ENCODE results near the gene TMEM170A. TPM values are rescaled to one million over a fixed set of nuclear protein-coding genes. Genes with fewer than 3 reads are reported as not detected.

Gene TMEM170A
- total RNA-seq, 1 experiment from 2014 or later, result 14.2 TPM

DNA sequence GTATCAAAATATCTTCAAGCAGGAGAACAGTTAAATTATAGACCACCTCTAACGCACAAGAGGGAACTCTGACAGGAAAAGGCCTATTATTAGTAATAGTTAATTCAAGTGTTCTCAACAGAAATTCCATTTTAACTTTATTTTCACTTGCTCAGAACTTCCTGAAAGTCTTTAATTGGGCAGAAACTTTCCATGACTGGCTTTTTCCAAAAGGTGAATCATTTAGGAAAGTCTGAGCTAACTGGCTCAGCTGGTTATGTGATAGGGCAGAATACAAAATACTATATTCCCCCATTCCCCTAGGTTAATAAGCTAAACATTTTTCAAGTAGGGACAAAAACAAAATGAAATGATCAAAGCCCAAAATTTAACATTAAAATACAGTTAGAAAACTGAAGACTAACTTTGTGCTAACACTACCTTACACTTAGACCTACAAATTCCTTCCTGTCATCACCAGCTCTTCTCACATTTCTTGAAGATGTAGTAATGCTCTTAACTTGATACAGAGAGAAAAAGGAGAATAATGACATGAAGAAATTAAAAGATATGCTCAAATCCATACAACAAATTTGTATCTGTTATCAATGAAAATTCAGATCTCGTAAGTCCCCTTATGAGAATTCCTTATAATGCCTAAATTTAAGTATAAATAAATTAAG is 62.2 kb downstream of the TMEM170A start:
- peak; percentile 19 for DNase-seq (ENCODE audit: low read depth)

DNA sequence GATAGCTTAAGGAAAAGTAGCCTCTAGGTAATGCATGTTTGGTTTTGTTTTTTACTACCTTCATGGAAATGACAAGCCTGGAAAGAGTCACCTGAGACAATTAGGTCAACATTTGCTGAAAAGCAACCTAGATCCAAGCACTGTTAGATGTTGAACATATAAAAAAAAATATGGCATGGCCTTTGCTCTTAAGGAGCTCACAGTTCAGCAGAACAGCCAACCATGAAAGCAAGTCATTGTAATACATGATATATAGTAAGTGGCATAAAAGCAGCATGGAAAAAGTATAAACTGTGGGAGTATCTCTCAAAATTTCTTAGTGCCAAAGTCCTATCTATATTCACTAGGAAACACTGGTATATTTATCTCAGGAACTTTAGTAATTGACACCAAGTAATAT is 62.8 kb downstream of the TMEM170A start:
- DNase-seq (ENCODE audit: low read depth), result no peak

DNA sequence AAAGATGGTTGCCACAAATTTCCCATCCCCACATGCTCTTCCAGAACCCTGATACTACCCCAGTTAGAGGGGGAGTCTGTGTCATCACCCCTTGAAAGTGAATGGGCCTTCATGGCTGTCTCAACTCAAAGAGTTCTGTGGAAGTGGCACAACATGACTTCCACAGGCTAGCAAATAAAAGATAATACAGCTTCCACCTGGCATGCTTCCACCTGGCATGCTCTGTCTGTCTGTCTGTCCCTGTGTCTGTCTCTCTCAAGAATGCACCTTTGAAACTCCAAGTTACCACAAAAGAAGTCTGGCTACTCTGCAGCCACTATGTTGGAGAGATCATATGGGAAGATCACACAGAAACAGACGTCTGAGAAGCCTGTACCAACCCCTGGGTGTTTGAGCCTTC is 66.2 kb downstream of the TMEM170A start:
- no peak for DNase-seq (ENCODE audit: low read depth)

DNA sequence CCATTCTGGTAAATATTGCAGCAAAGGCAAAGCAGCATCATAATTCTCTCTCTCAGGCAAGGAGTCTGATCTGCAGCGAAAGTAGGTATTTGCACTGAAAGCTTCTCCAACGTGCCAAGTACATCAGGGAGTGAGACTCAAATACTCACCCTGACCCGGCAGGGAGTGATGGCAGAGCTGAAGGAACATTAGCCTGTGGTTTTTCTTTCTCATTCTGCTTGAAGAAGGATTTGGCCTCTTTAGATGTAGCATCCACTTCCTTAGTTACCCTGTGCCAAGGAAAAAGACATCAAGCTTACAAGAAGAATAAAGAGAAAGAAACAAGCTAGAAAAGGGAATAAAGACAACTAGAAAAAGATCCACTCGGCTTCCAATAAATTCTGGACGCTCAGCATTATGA is 69.5 kb downstream of the TMEM170A start:
- no peak for DNase-seq (ENCODE audit: low read depth)

Other genes starting within 250 kb of the TMEM170A start
- not detected in 2 replicates for gene CTRB1, start 245.7 kb downstream of the TMEM170A start, total RNA-seq (2014; rRNA removed; shearing (Covaris generic))
- gene BCAR1, start 213.1 kb downstream of the TMEM170A start, total RNA-seq (2014; rRNA removed; shearing (Covaris generic)), result 19.7 and 20.3 TPM in 2 replicates
- gene CFDP1, start 31.2 kb downstream of the TMEM170A start, total RNA-seq (2014; rRNA removed; shearing (Covaris generic)), result 82.6 and 86.9 TPM in 2 replicates
- gene CHST6, start 30.8 kb upstream of the TMEM170A start, total RNA-seq (2014; rRNA removed; shearing (Covaris generic)), result 0.96 and 1.3 TPM in 2 replicates
- gene CHST5, start 71.4 kb upstream of the TMEM170A start, total RNA-seq (2014; rRNA removed; shearing (Covaris generic)), result not detected in 2 replicates
- 7.0 and 13.3 TPM in 2 replicates for gene TMEM231, start 91.6 kb upstream of the TMEM170A start, total RNA-seq (2014; rRNA removed; shearing (Covaris generic))
- 64.3 and 64.6 TPM in 2 replicates for gene GABARAPL2, start 101.7 kb upstream of the TMEM170A start, total RNA-seq (2014; rRNA removed; shearing (Covaris generic))
- 47.1 and 52.0 TPM in 2 replicates for gene ADAT1, start 158.6 kb upstream of the TMEM170A start, total RNA-seq (2014; rRNA removed; shearing (Covaris generic))
- gene KARS1, start 183.0 kb upstream of the TMEM170A start, total RNA-seq (2014; rRNA removed; shearing (Covaris generic)), result 150 and 166 TPM in 2 replicates
- 41.8 and 42.8 TPM in 2 replicates for gene TERF2IP, start 183.1 kb upstream of the TMEM170A start, total RNA-seq (2014; rRNA removed; shearing (Covaris generic))
- gene CPHXL2, start 212.3 kb upstream of the TMEM170A start, total RNA-seq (2014; rRNA removed; shearing (Covaris generic)), result not detected in 2 replicates
- gene DUXB, start 236.8 kb upstream of the TMEM170A start, total RNA-seq (2014; rRNA removed; shearing (Covaris generic)), result not detected in 2 replicates

All from RPMI7951 (cell line).